Measurements from ENCODE around the gene RFESD. TPM values are rescaled to one million over a fixed set of nuclear protein-coding genes. Genes with fewer than 3 reads are reported as not detected.

The RFESD gene
- total and polyA plus RNA-seq, 2 of the 8 experiments (the other 6 are each of a cell fraction or from before 2014, with no cell fraction given): 1.7 to 2.0 TPM

GRCh38 chr5:95628933-95629332 lies 17.6 kb upstream of the RFESD start:
- H2BK120ac ChIP-seq (replicated peaks; ENCODE audit: low read depth, low read length): no peak overlapping the region
- FAIRE-seq (no peak), DNase-seq (ENCODE audit: low read depth in 1 of 2, low spot score in 2 of 2) (no peak)
- H3K23ac ChIP-seq (ENCODE audit: insufficient read length): no peak overlapping the region
- H3K27ac ChIP-seq (ENCODE audit: low read depth, low read length): no peak overlapping the region
- no peaks in the 10 kb centered on the region for H4K20me1 ChIP-seq (replicated peaks in 1 of 2; ENCODE audit: control insufficient read depth in 1 of 2, insufficient read depth in 2 of 2, low read length in 2 of 2)
- H2BK15ac ChIP-seq (ENCODE audit: low read length): no peak overlapping the region
- CTCF ChIA-PET (ENCODE audit: partially characterized antibody): interaction anchor here (0.6 to 1.0 kb wide), 2 partner anchors 134 to 558 kb away, joined by 3 read pairs; no protein-coding TSS in a partner anchor
- no peaks in the 10 kb centered on the region for H3K23me2 ChIP-seq (ENCODE audit: low read depth, low read length)
- 89% methylated on average over 1 of the region's 1 CpG; no CpG with 5 or more reads in 1 of the 2 experiments for WGBS, 2 experiments (ENCODE audit: extremely low coverage in 1 of 2, insufficient coverage in 1 of 2, insufficient read length in 1 of 2, insufficient replicate concordance in 2 of 2, low coverage in 1 of 2, low lambda C conversion rate in 2 of 2, missing lambda C conversion rate in 1 of 2)
- no peak overlapping the region for H2BK12ac ChIP-seq (ENCODE audit: low read depth, low read length)
- no peak overlapping the region for H2AFZ ChIP-seq (ENCODE audit: low read length)
- no peak overlapping the region for H2BK20ac ChIP-seq (ENCODE audit: low read length)
- H2AK5ac ChIP-seq (ENCODE audit: low read depth, low read length): no peak overlapping the region
- POLR2A ChIA-PET (ENCODE audit: partially characterized antibody): no interaction called here
- H3K14ac ChIP-seq (ENCODE audit: insufficient read length): no peak overlapping the region
- no peak overlapping the region for H3K4me2 ChIP-seq (ENCODE audit: insufficient read depth in 1 of 2, low read depth in 2 of 2, low read length in 2 of 2)
- H3K79me1 ChIP-seq (ENCODE audit: low read depth, low read length): no peaks in the 10 kb centered on the region
- no peak overlapping the region for H2BK5ac ChIP-seq (ENCODE audit: low read depth, low read length)
- no peaks in the 10 kb centered on the region for H3K36me3 ChIP-seq (ENCODE audit: control insufficient read depth in 2 of 4, insufficient read depth in 4 of 4, low read length in 3 of 4)
- TF ChIP-seq POLR2A (IDR thresholded peaks at IDR 0.05; ENCODE audit: control extremely low read depth in 1 of 2, low read depth in 2 of 2, low read length in 2 of 2) (no peak), BACH1 (IDR thresholded peaks at IDR 0.05; ENCODE audit: low read length) (no peak), NANOG (IDR thresholded peaks at IDR 0.05; ENCODE audit: insufficient read depth, low read depth, low read length, poor library complexity, severe bottlenecking) (peak; percentile 42), KDM5A (IDR thresholded peaks at IDR 0.05; ENCODE audit: low read length) (no peak), JUN (IDR thresholded peaks at IDR 0.05; ENCODE audit: low read depth, low read length) (no peak)
- no peak overlapping the region for H3K4ac ChIP-seq (replicated peaks; ENCODE audit: insufficient read length, low read depth, low read length)
- no peaks in the 10 kb centered on the region for H3K4me1 ChIP-seq (replicated peaks in 1 of 4; ENCODE audit: control insufficient read depth in 3 of 4, insufficient read depth in 4 of 4, low read length in 3 of 4)
- H3K79me2 ChIP-seq (ENCODE audit: control insufficient read depth in 1 of 2, insufficient read depth in 2 of 2, low read length in 2 of 2): no peaks in the 10 kb centered on the region
- H4K91ac ChIP-seq (replicated peaks; ENCODE audit: insufficient read length, low read length): no peak overlapping the region
- no peaks in the 10 kb centered on the region for H3K27me3 ChIP-seq (replicated peaks in 1 of 4; ENCODE audit: control insufficient read depth in 3 of 4, extremely low read depth in 1 of 4, insufficient read depth in 3 of 4, low read length in 3 of 4)
- H3K9me3 ChIP-seq (ENCODE audit: insufficient read depth in 2 of 2, low read depth in 1 of 2, low read length in 1 of 2): peaks cover 13 to 20% of the 10 kb centered on the region in 2 experiments
- no peak overlapping the region for H3K18ac ChIP-seq (ENCODE audit: extremely low read depth, low read length)
- no peak overlapping the region; a peak in 1 of 8 replicates for H3K4me3 ChIP-seq (ENCODE audit: extremely low read depth in 1 of 4, insufficient read depth in 2 of 4, low read depth in 3 of 4, low read length in 4 of 4)
- no peak overlapping the region for H4K5ac ChIP-seq (ENCODE audit: insufficient read length, low read depth, low read length)
- H4K8ac ChIP-seq (ENCODE audit: extremely low read depth, insufficient read depth, low read length): no peak overlapping the region
- no peak overlapping the region for H3K9ac ChIP-seq (replicated peaks in 1 of 4; ENCODE audit: extremely low read depth in 1 of 4, low read depth in 3 of 4, low read length in 3 of 4)
- H3K56ac ChIP-seq (replicated peaks; ENCODE audit: insufficient read length, low read depth, low read length): no peak overlapping the region

All from H1 (cell line).